GM19372 (cell line): ENCODE data around the gene SMIM12.

ENCODE experiments used
- ATAC-seq: cut with Tn5 transposase; IDR thresholded peaks from one replicate; pipeline ENCODE4 v1.9.1; 2021; ENCODE audit warnings: mild to moderate bottlenecking, low read depth, moderate library complexity; ENCODE audit not compliant: unreplicated experiment

The SMIM12 gene

GRCh38 chr1:34874296-34874952, 14.9 kb upstream of the SMIM12 start:
- ATAC-seq, result no peak

GRCh38 chr1:34872133-34872503, 12.6 kb upstream of the SMIM12 start:
- ATAC-seq, result no peak

GRCh38 chr1:34871443-34872132, 12.0 kb upstream of the SMIM12 start:
- ATAC-seq, result no peak

- ATAC-seq, result no peak
Measured at GRCh38 chr1:34870395-34870794, 10.8 kb upstream of the SMIM12 start.

GRCh38 chr1:34869760-34870159, 10.2 kb upstream of the SMIM12 start:
- ATAC-seq, result no peak

- no peak for ATAC-seq
Measured at GRCh38 chr1:34868230-34869049, 8.9 kb upstream of the SMIM12 start.

GRCh38 chr1:34867415-34867814, 7.9 kb upstream of the SMIM12 start:
- no peak for ATAC-seq

- peak; percentile 24 for ATAC-seq
Measured at GRCh38 chr1:34866762-34867109, 7.2 kb upstream of the SMIM12 start.

- ATAC-seq, result peak; percentile 72
Measured at GRCh38 chr1:34865981-34866761, 6.6 kb upstream of the SMIM12 start.

GRCh38 chr1:34865573-34865972, 6.0 kb upstream of the SMIM12 start:
- ATAC-seq, result peak; percentile 6

GRCh38 chr1:34864759-34865158, 5.2 kb upstream of the SMIM12 start:
- ATAC-seq, result no peak

- no peak for ATAC-seq
Measured at GRCh38 chr1:34863501-34863900, 4.0 kb upstream of the SMIM12 start.

- no peak for ATAC-seq
Measured at GRCh38 chr1:34858901-34859445, 576 bp downstream of the SMIM12 start.

GRCh38 chr1:34856697-34857096, 2.9 kb downstream of the SMIM12 start:
- ATAC-seq, result no peak

GRCh38 chr1:34852677-34853217, 6.8 kb downstream of the SMIM12 start:
- peak; percentile 99 for ATAC-seq

- ATAC-seq, result no peak
Measured at GRCh38 chr1:34851431-34852105, 8.0 kb downstream of the SMIM12 start.

- ATAC-seq, result no peak
Measured at GRCh38 chr1:34850382-34850781, 9.2 kb downstream of the SMIM12 start.

GRCh38 chr1:34847094-34847493, 12.5 kb downstream of the SMIM12 start:
- no peak for ATAC-seq

GRCh38 chr1:34846265-34846664, 13.3 kb downstream of the SMIM12 start:
- no peak for ATAC-seq
